NT2/D1 (cell line): Measurements from ENCODE around the gene MANSC4.

Experiments
- YY1 ChIP-seq: IDR thresholded peaks from 2 replicates; pipeline ENCODE4 v1.6.1; 2011; ENCODE audit not compliant: insufficient read length, insufficient read depth
- ZNF274 ChIP-seq: IDR thresholded peaks from 2 replicates; pipeline ENCODE4 v1.6.1; 2011; ENCODE audit warnings: mild to moderate bottlenecking, low read depth, low read length

- TF ChIP-seq YY1 (no peak), ZNF274 (no peak)
Measured at GRCh38 chr12:27802936-27803335, 22.9 kb upstream of the MANSC4 start.
